Activated CD4-positive, alpha-beta T cell treated with anti-CD3 and anti-CD28 coated beads for 1 hour (primary cell): ENCODE results near the gene TMEM121.
A peak's percentile ranks its signal among the peaks of the same experiment; 100 is the strongest.

Source experiments
- DNase-seq: peaks from one replicate; pipeline ENCODE4 v3.0.0-alpha.2; 2020

Gene TMEM121

GRCh38 chr14:105487449-105487985 is 38.9 kb upstream of the TMEM121 start:
- DNase-seq: peak; percentile 54

GRCh38 chr14:105487986-105488777 is 38.2 kb upstream of the TMEM121 start:
- no peak for DNase-seq

- DNase-seq: no peak
Measured at GRCh38 chr14:105488781-105489541, 37.4 kb upstream of the TMEM121 start.

- peak; percentile 77 for DNase-seq
Measured at GRCh38 chr14:105489542-105490266, 36.7 kb upstream of the TMEM121 start.

- no peak for DNase-seq
Measured at GRCh38 chr14:105490267-105490571, 36.2 kb upstream of the TMEM121 start.

GRCh38 chr14:105490572-105491365 is 35.6 kb upstream of the TMEM121 start, which contains the start of gene TEDC1:
Gene TEDC1, plus strand, starts transcription at chr14:105491246. Its CDS starts 130 bp downstream, at chr14:105491376.
- DNase-seq: peak; percentile 99

GRCh38 chr14:105491366-105491973 is 34.9 kb upstream of the TMEM121 start:
- peak; percentile 76 for DNase-seq

GRCh38 chr14:105492031-105492970 is 34.1 kb upstream of the TMEM121 start:
- DNase-seq: no peak

- no peak for DNase-seq
Measured at GRCh38 chr14:105492971-105493871, 33.2 kb upstream of the TMEM121 start.

GRCh38 chr14:105493921-105494605 is 32.3 kb upstream of the TMEM121 start:
- DNase-seq: no peak

- no peak for DNase-seq
Measured at GRCh38 chr14:105494606-105494929, 31.8 kb upstream of the TMEM121 start.

GRCh38 chr14:105495101-105495989 is 31.0 kb upstream of the TMEM121 start:
- no peak for DNase-seq

GRCh38 chr14:105495990-105496830 is 30.2 kb upstream of the TMEM121 start:
- no peak for DNase-seq

- no peak for DNase-seq
Measured at GRCh38 chr14:105496831-105497591, 29.4 kb upstream of the TMEM121 start.

GRCh38 chr14:105497671-105498429 is 28.5 kb upstream of the TMEM121 start:
- no peak for DNase-seq
